ENCODE measurements around the gene SASH3. TPM values are rescaled to one million over a fixed set of nuclear protein-coding genes. Genes with fewer than 3 reads are reported as not detected.

SASH3 gene
- total RNA-seq, 1 donor from 2014 or later = not detected

DNA sequence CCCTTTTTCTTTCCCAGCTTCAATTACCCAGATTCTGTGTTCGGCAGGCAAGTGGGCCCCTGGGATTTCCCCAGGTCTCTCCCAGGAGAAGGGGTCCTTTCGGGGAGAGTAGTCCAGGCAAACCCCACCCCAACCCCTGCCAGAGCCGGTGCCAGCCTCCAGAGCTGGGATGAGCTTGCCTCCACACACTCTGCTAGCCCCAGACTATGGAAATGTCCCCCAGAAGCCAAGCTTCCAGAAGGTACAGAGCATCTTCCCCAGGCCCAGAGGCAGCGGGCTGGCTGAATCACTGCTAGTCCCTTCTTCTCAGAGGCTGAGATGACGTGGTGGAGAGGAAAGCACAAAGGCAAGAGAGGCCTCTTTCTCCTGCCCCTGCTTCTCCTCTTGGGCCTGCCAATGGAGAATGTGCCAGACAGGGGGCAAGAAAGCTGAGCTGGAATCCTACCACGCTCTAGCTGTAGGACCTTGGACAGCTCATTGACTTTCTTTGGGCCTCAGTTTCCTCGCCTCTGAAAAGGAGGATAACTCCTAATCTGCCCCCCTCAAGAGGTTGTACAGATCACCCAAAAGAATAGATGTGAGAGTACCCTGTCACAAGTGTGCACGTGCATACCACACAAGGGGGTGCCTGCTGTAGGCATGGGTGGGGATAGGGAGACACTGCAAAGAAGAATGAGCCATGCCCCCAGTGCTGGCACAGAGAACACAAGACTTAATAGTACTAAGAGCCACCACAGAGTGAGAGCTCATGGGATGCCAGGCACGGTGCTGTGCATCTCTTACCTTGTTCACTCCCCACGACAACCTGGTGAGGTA, 2.1 kb downstream of the SASH3 start:
- Mint-ChIP-seq H3K4me1 (ENCODE audit: unreplicated experiment) (no peaks in the 10 kb centered on the region), H3K4me3 (no peak overlapping the region), H3K27me3 (peaks cover 3% of the 10 kb centered on the region), H3K27ac (no peak overlapping the region), H3K9me3 (no peaks in the 10 kb centered on the region), H3K36me3 (no peaks in the 10 kb centered on the region)
- no peak for TF ChIP-seq CTCF (conservative IDR thresholded peaks at IDR 0.05)
- no peak for DNase-seq (ENCODE audit: extremely low spot score, unreplicated experiment)

- Mint-ChIP-seq H3K4me1 (ENCODE audit: unreplicated experiment) (no peaks in the 10 kb centered on the region), H3K27me3 (peaks cover 3% of the 10 kb centered on the region), H3K36me3 (no peaks in the 10 kb centered on the region), H3K4me3 (no peak overlapping the region), H3K27ac (no peak overlapping the region), H3K9me3 (peaks cover 5% of the 10 kb centered on the region)
- no peak for TF ChIP-seq CTCF (conservative IDR thresholded peaks at IDR 0.05)
- DNase-seq (ENCODE audit: extremely low spot score, unreplicated experiment) = no peak
These were observed 3.0 kb downstream of the SASH3 start for GRCh38 chrX:129782706-129783105.

DNA sequence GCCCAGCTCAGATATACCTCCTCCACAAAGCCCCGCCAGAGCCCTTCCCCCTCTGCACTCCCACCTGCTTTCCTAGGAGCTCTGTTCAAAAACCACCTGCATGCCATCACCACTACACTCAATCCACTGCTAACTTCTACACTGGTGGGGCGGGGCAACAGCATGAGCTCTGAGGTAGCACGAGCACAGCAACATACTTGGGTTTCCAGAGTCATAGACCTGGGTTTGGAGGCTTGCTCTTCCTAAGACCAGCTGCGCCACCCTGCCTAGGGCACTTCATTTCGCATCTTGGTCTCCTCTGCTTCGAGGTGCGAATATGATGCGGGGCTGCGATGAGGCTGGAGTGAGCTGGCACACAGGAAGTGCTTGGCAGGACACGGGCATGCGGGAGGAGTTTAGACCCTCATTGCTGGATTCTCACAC, 3.6 kb downstream of the SASH3 start:
- no peak overlapping the region for H3K27ac Mint-ChIP-seq
- no peaks in the 10 kb centered on the region for H3K36me3 Mint-ChIP-seq
- no peak for DNase-seq (ENCODE audit: extremely low spot score, unreplicated experiment)
- TF ChIP-seq CTCF (conservative IDR thresholded peaks at IDR 0.05) = no peak
- no peaks in the 10 kb centered on the region for H3K4me1 Mint-ChIP-seq (ENCODE audit: unreplicated experiment)
- peaks cover 3% of the 10 kb centered on the region for H3K27me3 Mint-ChIP-seq
- peaks cover 5% of the 10 kb centered on the region for H3K9me3 Mint-ChIP-seq
- H3K4me3 Mint-ChIP-seq = no peak overlapping the region

GRCh38 chrX:129784371-129784770, 4.6 kb downstream of the SASH3 start:
- TF ChIP-seq CTCF (conservative IDR thresholded peaks at IDR 0.05) = no peak
- H3K36me3 Mint-ChIP-seq = no peaks in the 10 kb centered on the region
- no peaks in the 10 kb centered on the region for H3K4me1 Mint-ChIP-seq (ENCODE audit: unreplicated experiment)
- H3K9me3 Mint-ChIP-seq = peaks cover 5% of the 10 kb centered on the region
- DNase-seq (ENCODE audit: extremely low spot score, unreplicated experiment) = no peak
- H3K27me3 Mint-ChIP-seq = peaks cover 1% of the 10 kb centered on the region
- H3K4me3 Mint-ChIP-seq = no peak overlapping the region
- no peak overlapping the region for H3K27ac Mint-ChIP-seq

DNA sequence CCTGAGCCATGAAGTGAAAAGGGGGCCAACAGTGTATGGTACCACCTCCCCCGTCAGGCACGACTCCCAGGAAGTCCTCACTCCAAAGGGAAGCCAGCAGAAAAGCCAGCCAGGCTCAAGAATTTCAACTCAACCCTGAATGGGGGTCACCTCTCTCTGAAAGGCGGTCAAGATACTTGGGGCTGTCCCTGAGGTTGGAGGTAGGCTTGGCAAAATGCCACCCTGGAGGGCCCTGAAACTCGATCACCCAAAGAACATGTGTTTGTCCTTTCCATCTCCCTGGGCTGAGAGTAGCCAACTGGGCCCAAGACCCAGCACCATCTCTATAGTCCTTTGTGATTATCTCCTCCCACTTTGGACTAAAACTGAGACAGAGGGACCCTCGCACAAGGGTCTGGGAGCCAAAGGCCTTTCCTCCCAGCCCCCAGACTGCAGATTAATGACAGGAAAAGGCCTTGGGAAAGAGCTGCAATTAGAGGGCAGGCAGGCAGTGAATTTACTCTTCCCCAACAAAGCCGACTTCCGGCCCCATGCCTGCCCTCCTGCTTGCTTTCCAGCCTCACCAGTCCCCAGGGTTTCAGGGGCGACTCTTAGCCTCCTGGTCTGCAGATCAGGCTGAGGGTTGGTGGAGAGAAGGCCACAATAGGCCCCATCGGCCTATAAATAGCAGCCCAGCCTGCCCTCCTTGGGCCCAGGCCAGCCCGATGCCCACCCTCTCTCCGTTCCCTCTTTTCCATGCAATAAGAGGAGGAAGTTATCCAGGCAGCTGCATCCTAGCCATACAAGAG, 5.6 kb downstream of the SASH3 start:
- Mint-ChIP-seq H3K27me3 (no peaks in the 10 kb centered on the region), H3K4me1 (ENCODE audit: unreplicated experiment) (no peaks in the 10 kb centered on the region), H3K27ac (no peak overlapping the region), H3K4me3 (no peak overlapping the region), H3K36me3 (no peaks in the 10 kb centered on the region), H3K9me3 (peaks cover 5% of the 10 kb centered on the region)
- DNase-seq (ENCODE audit: extremely low spot score, unreplicated experiment) = no peak
- no peak for TF ChIP-seq CTCF (conservative IDR thresholded peaks at IDR 0.05)

Data from type B pancreatic cell (in vitro differentiated cells).